Fibroblast of lung (primary cell): ENCODE measurements around the gene RMND5B.

Experiments used
- EZH2 ChIP-seq: IDR thresholded peaks from 2 replicates; pipeline ENCODE4 v1.5.1; 2012; ENCODE audit warnings: low read length, control low read depth, mild to moderate bottlenecking; ENCODE audit errors: missing control alignments
- TF ChIP-seq, protein P1 (sequence below), 2 donors: IDR thresholded peaks in 1 of 2; conservative IDR thresholded peaks in 1 of 2; 1 replicate in 1 of 2; 2 replicates in 1 of 2; pipeline ENCODE4 v1.5.1; 2011 to 2012; ENCODE audit warnings: low read length in 2 of 2, control low read depth in 1 of 2, inconsistent platforms in 1 of 2, low read depth in 1 of 2, mild to moderate bottlenecking in 1 of 2

DNA sequence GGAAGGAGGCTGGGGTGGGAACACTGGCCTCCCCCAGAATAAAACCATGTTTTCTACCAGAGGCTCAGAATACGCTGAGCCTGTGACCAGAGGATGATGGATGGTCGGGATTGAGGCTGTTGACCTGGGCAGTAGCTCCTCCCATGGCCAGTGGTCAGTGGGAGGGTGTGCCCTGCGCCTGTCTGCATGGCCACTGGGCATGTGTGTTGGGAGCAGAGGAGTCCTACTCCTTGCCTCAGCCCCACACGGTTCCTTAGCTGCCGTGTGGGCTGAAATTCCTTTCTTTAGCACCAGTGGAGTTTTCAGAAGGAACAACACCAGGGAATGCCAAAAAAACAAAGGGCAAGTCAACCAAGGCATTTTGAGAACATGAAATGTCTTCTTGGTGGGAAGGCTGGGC lies 8.5 kb upstream of the RMND5B start:
- TF ChIP-seq, protein P1, sequence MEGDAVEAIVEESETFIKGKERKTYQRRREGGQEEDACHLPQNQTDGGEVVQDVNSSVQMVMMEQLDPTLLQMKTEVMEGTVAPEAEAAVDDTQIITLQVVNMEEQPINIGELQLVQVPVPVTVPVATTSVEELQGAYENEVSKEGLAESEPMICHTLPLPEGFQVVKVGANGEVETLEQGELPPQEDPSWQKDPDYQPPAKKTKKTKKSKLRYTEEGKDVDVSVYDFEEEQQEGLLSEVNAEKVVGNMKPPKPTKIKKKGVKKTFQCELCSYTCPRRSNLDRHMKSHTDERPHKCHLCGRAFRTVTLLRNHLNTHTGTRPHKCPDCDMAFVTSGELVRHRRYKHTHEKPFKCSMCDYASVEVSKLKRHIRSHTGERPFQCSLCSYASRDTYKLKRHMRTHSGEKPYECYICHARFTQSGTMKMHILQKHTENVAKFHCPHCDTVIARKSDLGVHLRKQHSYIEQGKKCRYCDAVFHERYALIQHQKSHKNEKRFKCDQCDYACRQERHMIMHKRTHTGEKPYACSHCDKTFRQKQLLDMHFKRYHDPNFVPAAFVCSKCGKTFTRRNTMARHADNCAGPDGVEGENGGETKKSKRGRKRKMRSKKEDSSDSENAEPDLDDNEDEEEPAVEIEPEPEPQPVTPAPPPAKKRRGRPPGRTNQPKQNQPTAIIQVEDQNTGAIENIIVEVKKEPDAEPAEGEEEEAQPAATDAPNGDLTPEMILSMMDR (conservative IDR thresholded peaks at IDR 0.05 in 1 of 2, IDR thresholded peaks at IDR 0.05 in 1 of 2; ENCODE audit: low read depth in 1 of 2, low read length in 2 of 2), result no peak
- no peak for TF ChIP-seq EZH2
